Measurements from ENCODE around the gene ZNF780A. TPM values are rescaled to one million over a fixed set of nuclear protein-coding genes. Genes with fewer than 3 reads are reported as not detected.
A peak's percentile ranks its signal among the peaks of the same experiment; 100 is the strongest.

Gene ZNF780A
- total and polyA plus RNA-seq, 2 of the 13 experiments (the other 11 are each of a cell fraction or from before 2014, with no cell fraction given) = 13.5 to 22.7 TPM

GRCh38 chr19:40084948-40085347 lies 5.8 kb downstream of the ZNF780A start:
- H3K9ac ChIP-seq (ENCODE audit: insufficient read depth, low read depth, low read length) = no peak overlapping the region
- no peaks in the 10 kb centered on the region for H3K27me3 ChIP-seq (ENCODE audit: control insufficient read depth in 1 of 2, insufficient read depth in 2 of 2, low read length in 2 of 2)
- peak; percentile 90 for DNase-seq (ENCODE audit: low spot score)
- intact Hi-C loops (cut with micrococcal nuclease; ENCODE audit: unreplicated experiment) = no loop called here
- peaks cover 4 to 21% of the 10 kb centered on the region in 2 experiments for H3K36me3 ChIP-seq (replicated peaks in 1 of 2; ENCODE audit: control insufficient read depth in 1 of 2, insufficient read depth in 2 of 2, low read length in 2 of 2)
- no peak overlapping the region for H2AFZ ChIP-seq (ENCODE audit: low read length)
- no TSS peak for BruUV-seq (replicated peaks)
- H3K27ac ChIP-seq (ENCODE audit: extremely low read length, insufficient read depth, low read length) = peak overlapping the region; percentile 26
- no peak overlapping the region for H3K4me3 ChIP-seq (replicated peaks in 1 of 3; ENCODE audit: insufficient read depth in 1 of 3, low read depth in 2 of 3, low read length in 3 of 3)
- H3K4me1 ChIP-seq (ENCODE audit: insufficient read depth, low read length) = peaks cover 45% of the 10 kb centered on the region
- ATAC-seq = peak; percentile 91
- peaks cover 47% of the 10 kb centered on the region for H3K79me2 ChIP-seq (ENCODE audit: insufficient read depth, low read length)
- FAIRE-seq = peak; percentile 86
- WGBS (ENCODE audit: low lambda C conversion rate) = 47% methylated on average over 4 of the region's 4 CpGs
- no peaks in the 10 kb centered on the region; the same call in 1 of the 2 replicates for H4K20me1 ChIP-seq (ENCODE audit: insufficient read depth, low read length)
- CTCF ChIA-PET (ENCODE audit: low intra/inter-chr PET ratio, low total read pairs) = no interaction called here
- peak overlapping the region; percentile 31 for H3K4me2 ChIP-seq (ENCODE audit: low read depth, low read length)
- POLR2A ChIA-PET = interaction anchor here (1.2 to 1.4 kb wide), 3 partner anchors 19 to 341 kb away, joined by 3 to 5 read pairs (median 4); partner anchors contain the start of genes SERTAD1 and ZNF780B
- in situ Hi-C loops (cut with HindIII; ENCODE audit: extremely low pct_ligation_motif_present, low pct_unique_long_range_greater_than_20kb) = no loop called here
- H3K9me3 ChIP-seq (ENCODE audit: low read length) = no peaks in the 10 kb centered on the region
- TF ChIP-seq GATAD1 (CRISPR knock-in tag; IDR thresholded peaks at IDR 0.05) (peak; percentile 37; the same call in 1 of the 2 replicates), SIX4 (CRISPR knock-in tag; IDR thresholded peaks at IDR 0.05) (no peak), CC2D1A (CRISPR knock-in tag; IDR thresholded peaks at IDR 0.05) (no peak), KLF11 (CRISPR knock-in tag; IDR thresholded peaks at IDR 0.05) (no peak), RERE (CRISPR knock-in tag; IDR thresholded peaks at IDR 0.05; ENCODE audit: low read depth) (no peak), MBNL3 (CRISPR knock-in tag; conservative IDR thresholded peaks at IDR 0.05) (no peak), ZNF205 (CRISPR knock-in tag; IDR thresholded peaks at IDR 0.05) (no peak), ZNF225 (CRISPR knock-in tag; IDR thresholded peaks at IDR 0.05) (no peak), PHF8 (CRISPR knock-in tag; IDR thresholded peaks at IDR 0.05) (no peak), ZNF652 (CRISPR knock-in tag; IDR thresholded peaks at IDR 0.05; ENCODE audit: borderline replicate concordance, low read depth) (peak; percentile 34; the same call in 1 of the 2 replicates), SRSF9 (IDR thresholded peaks at IDR 0.05; ENCODE audit: borderline replicate concordance, insufficient read depth, low read depth, low read length, poor library complexity, severe bottlenecking) (no peak), ZFP1 (CRISPR knock-in tag; IDR thresholded peaks at IDR 0.05) (no peak), NKX3-1 (CRISPR knock-in tag; IDR thresholded peaks at IDR 0.05) (no peak), NFIC (IDR thresholded peaks at IDR 0.05; ENCODE audit: low read length) (no peak), ZNF143 (CRISPR knock-in tag; IDR thresholded peaks at IDR 0.05) (no peak), ATF2 (CRISPR knock-in tag; IDR thresholded peaks at IDR 0.05) (peak; percentile 85), DMTF1 (CRISPR knock-in tag; IDR thresholded peaks at IDR 0.05) (no peak), ZNF264 (CRISPR knock-in tag; IDR thresholded peaks at IDR 0.05) (no peak), TOPORS (CRISPR knock-in tag; IDR thresholded peaks at IDR 0.05) (no peak)
